HepG2 (cell line): Measurements from ENCODE around the gene NAT14. TPM values are rescaled to one million over a fixed set of nuclear protein-coding genes. Genes with fewer than 3 reads are reported as not detected.

Source experiments
- HOXA3 ChIP-seq: sonication (generic); formaldehyde crosslinking; IDR thresholded peaks from 2 replicates; pipeline ENCODE4 v1.5.0; 2020; ENCODE audit warnings: missing genetic modification reagents
- NONO ChIP-seq, 2 experiments: fragments of 450-650 bp in 1 of 2; sonication (generic) in 1 of 2; formaldehyde crosslinking in 1 of 2; IDR thresholded peaks in 1 of 2; conservative IDR thresholded peaks in 1 of 2; 2 replicates each; pipeline versions ENCODE4 v1.6.1 to v1.8.0; 2017 to 2022; ENCODE audit warnings: mild to moderate bottlenecking in 1 of 2, missing genetic modification reagents in 1 of 2, moderate library complexity in 1 of 2
- SIN3B ChIP-seq: fragments of 150-350 bp; IDR thresholded peaks from 2 replicates; pipeline ENCODE4 v1.6.1; 2014; ENCODE audit warnings: low read length
- SPEN ChIP-seq: sonication (generic); formaldehyde crosslinking; IDR thresholded peaks from 2 replicates; pipeline ENCODE4 v1.5.1; 2020; ENCODE audit warnings: low read depth, mild to moderate bottlenecking, missing genetic modification reagents
- YY1 ChIP-seq: IDR thresholded peaks from 2 replicates; pipeline ENCODE4 v1.6.1; 2011; ENCODE audit warnings: low read length, low read depth, moderate library complexity, mild to moderate bottlenecking; ENCODE audit not compliant: insufficient read depth, insufficient replicate concordance
- ZFP36L1 ChIP-seq: sonication (generic); formaldehyde crosslinking; IDR thresholded peaks from 2 replicates; pipeline ENCODE4 v1.8.0; 2022; ENCODE audit warnings: mild to moderate bottlenecking, missing genetic modification reagents, moderate library complexity
- ZNF382 ChIP-seq: sonication (generic); formaldehyde crosslinking; IDR thresholded peaks from 2 replicates; pipeline ENCODE4 v1.5.0; 2020; ENCODE audit warnings: missing genetic modification reagents, mild to moderate bottlenecking, borderline replicate concordance
- ZNF484 ChIP-seq: sonication (generic); formaldehyde crosslinking; IDR thresholded peaks from 2 replicates; pipeline ENCODE4 v1.5.1; 2020; ENCODE audit warnings: mild to moderate bottlenecking, low read depth, missing genetic modification reagents, borderline replicate concordance
- ZNF510 ChIP-seq: sonication (generic); formaldehyde crosslinking; IDR thresholded peaks from 2 replicates; pipeline ENCODE4 v1.4.0; 2020; ENCODE audit warnings: low read depth, mild to moderate bottlenecking, missing genetic modification reagents
- ZNF557 ChIP-seq: sonication (generic); formaldehyde crosslinking; IDR thresholded peaks from 2 replicates; pipeline ENCODE4 v1.4.0; 2020; ENCODE audit warnings: missing genetic modification reagents
- ZNF615 ChIP-seq: sonication (generic); formaldehyde crosslinking; IDR thresholded peaks from 2 replicates; pipeline ENCODE4 v1.5.0; 2020; ENCODE audit warnings: mild to moderate bottlenecking, missing genetic modification reagents, borderline replicate concordance
- ZNF720 ChIP-seq: sonication (generic); formaldehyde crosslinking; IDR thresholded peaks from 2 replicates; pipeline ENCODE4 v1.4.0; 2020; ENCODE audit warnings: missing genetic modification reagents
- ZNF878 ChIP-seq: sonication (generic); formaldehyde crosslinking; IDR thresholded peaks from 2 replicates; pipeline ENCODE4 v1.8.1; 2023; ENCODE audit warnings: mild to moderate bottlenecking, missing genetic modification reagents, moderate library complexity
- polyA plus RNA-seq, 8 experiments: library from polyadenylated mRNA; depleted of rRNA in 3 of 8; stranded (reverse) in 7 of 8; unstranded in 1 of 8; fragments of >200 nt; fragmentation: Illumina TruSeq in 4 of 8; extraction: Trizol in 4 of 8; gene quantifications; 2 replicates each; pipeline versions ENCODE4 v1.2.1 to v1.2.3, GENCODE V29; 2011 to 2016; ENCODE audit warnings: low read depth in 4 of 8, missing spikeins in 1 of 8, mixed read lengths in 1 of 8; ENCODE audit not compliant: insufficient read depth in 1 of 8
- total RNA-seq, 5 experiments: library from RNA; depleted of rRNA; stranded (reverse); fragments of >200 nt; fragmentation: Illumina TruSeq; extraction: Trizol; gene quantifications; 2 replicates each; pipeline ENCODE4 v1.2.3, GENCODE V29; 2016; ENCODE audit warnings: low read depth in 1 of 5
- TF ChIP-seq, protein P1 (sequence below): sonication (generic); formaldehyde crosslinking; IDR thresholded peaks from 2 replicates; pipeline ENCODE4 v1.4.0; 2020; ENCODE audit warnings: missing genetic modification reagents
- TF ChIP-seq, protein P2 (sequence below): sonication (generic); formaldehyde crosslinking; IDR thresholded peaks from 2 replicates; pipeline ENCODE4 v1.8.0; 2022; ENCODE audit warnings: missing genetic modification reagents, mild to moderate bottlenecking, inconsistent platforms, borderline replicate concordance
- TF ChIP-seq, protein P3 (sequence below): sonication (generic); formaldehyde crosslinking; IDR thresholded peaks from 2 replicates; pipeline ENCODE4 v1.5.0; 2020; ENCODE audit warnings: missing genetic modification reagents
- TF ChIP-seq, protein P4 (sequence below): IDR thresholded peaks from 2 replicates; pipeline ENCODE4 v1.6.1; 2016; ENCODE audit warnings: mild to moderate bottlenecking
- TF ChIP-seq, protein P5 (sequence below): sonication (generic); formaldehyde crosslinking; conservative IDR thresholded peaks from 2 replicates; pipeline ENCODE4 v1.8.1; 2023; ENCODE audit warnings: missing genetic modification reagents

Gene NAT14
- total and polyA plus RNA-seq, 2 of the 13 experiments (the other 11 are each of a cell fraction or from before 2014, with no cell fraction given): 20.7 to 22.3 TPM

DNA sequence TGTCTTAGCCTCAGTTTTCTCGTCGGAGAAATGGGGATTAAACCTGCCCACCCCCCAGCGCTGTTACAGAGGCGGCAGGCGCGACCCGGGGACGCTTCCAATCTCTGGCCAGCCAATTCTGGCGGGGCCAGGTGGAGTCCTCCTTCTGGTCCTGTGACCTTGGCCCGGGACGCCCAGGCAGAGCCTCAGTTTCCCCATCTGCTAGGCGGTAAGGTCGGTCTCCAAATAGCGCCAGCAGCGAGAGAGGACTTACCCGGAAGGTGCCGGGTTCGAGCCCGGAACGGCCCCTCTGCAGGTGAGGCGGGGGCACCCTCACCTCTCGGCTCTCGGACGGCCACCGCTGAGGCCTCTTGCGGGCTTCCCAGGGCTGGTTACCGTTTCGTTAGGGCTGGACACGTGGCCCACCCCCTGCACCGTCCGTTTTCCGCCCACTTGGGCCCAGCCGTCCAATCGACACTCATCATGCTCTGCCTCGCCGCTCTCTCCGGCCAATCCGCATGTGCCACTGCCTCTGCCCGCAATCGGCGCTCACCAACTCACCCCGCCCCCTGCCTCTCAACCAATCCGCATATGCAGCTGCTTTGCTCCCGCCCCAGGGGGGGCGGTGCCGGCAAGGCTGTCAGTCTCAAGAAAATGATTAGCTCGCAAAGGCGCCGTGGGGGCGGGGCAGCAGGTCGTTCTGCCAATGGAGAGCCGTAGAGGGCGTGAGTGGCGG is 23.6 kb upstream of the NAT14 start, which contains the start of gene ISOC2 (continued):
- TF ChIP-seq, protein P1, sequence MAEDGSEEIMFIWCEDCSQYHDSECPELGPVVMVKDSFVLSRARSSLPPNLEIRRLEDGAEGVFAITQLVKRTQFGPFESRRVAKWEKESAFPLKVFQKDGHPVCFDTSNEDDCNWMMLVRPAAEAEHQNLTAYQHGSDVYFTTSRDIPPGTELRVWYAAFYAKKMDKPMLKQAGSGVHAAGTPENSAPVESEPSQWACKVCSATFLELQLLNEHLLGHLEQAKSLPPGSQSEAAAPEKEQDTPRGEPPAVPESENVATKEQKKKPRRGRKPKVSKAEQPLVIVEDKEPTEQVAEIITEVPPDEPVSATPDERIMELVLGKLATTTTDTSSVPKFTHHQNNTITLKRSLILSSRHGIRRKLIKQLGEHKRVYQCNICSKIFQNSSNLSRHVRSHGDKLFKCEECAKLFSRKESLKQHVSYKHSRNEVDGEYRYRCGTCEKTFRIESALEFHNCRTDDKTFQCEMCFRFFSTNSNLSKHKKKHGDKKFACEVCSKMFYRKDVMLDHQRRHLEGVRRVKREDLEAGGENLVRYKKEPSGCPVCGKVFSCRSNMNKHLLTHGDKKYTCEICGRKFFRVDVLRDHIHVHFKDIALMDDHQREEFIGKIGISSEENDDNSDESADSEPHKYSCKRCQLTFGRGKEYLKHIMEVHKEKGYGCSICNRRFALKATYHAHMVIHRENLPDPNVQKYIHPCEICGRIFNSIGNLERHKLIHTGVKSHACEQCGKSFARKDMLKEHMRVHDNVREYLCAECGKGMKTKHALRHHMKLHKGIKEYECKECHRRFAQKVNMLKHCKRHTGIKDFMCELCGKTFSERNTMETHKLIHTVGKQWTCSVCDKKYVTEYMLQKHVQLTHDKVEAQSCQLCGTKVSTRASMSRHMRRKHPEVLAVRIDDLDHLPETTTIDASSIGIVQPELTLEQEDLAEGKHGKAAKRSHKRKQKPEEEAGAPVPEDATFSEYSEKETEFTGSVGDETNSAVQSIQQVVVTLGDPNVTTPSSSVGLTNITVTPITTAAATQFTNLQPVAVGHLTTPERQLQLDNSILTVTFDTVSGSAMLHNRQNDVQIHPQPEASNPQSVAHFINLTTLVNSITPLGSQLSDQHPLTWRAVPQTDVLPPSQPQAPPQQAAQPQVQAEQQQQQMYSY (CRISPR knock-in tag): no peak; the same call in 1 of the 2 replicates
- TF ChIP-seq YY1 (no peak), ZNF720 (no peak), HOXA3 (CRISPR knock-in tag) (peak; percentile 78), ZNF615 (CRISPR knock-in tag) (no peak), ZFP36L1 (CRISPR knock-in tag) (no peak), SIN3B (no peak), SPEN (CRISPR knock-in tag) (no peak), ZNF382 (no peak), ZNF557 (CRISPR knock-in tag) (0 out of 2 replicates have a peak, but pooled peaks have one; percentile 25), ZNF878 (CRISPR knock-in tag) (peak; percentile 29; the same call in 1 of the 2 replicates), NONO (IDR thresholded peaks at IDR 0.05) (no peak), NONO (CRISPR knock-in tag; conservative IDR thresholded peaks at IDR 0.05) (peak; percentile 86), ZNF510 (no peak), ZNF484 (CRISPR knock-in tag) (no peak)
- TF ChIP-seq, protein P2, sequence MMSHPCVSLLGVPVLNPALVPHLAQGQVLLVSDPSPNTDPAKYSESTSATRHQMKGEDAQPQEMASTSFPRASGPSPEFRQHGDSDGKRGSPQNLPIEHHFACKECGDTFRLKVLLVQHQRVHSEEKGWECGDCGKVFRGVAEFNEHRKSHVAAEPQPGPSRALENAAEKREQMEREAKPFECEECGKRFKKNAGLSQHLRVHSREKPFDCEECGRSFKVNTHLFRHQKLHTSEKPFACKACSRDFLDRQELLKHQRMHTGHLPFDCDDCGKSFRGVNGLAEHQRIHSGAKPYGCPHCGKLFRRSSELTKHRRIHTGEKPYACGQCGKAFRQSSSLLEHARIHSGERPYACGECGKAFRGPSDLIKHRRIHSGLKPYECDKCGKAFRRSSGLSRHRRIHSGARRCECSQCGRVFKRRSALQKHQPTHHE (CRISPR knock-in tag): no peak; the same call in 1 of the 2 replicates
- TF ChIP-seq, protein P3, sequence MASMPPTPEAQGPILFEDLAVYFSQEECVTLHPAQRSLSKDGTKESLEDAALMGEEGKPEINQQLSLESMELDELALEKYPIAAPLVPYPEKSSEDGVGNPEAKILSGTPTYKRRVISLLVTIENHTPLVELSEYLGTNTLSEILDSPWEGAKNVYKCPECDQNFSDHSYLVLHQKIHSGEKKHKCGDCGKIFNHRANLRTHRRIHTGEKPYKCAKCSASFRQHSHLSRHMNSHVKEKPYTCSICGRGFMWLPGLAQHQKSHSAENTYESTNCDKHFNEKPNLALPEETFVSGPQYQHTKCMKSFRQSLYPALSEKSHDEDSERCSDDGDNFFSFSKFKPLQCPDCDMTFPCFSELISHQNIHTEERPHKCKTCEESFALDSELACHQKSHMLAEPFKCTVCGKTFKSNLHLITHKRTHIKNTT: no peak
- TF ChIP-seq, protein P4, sequence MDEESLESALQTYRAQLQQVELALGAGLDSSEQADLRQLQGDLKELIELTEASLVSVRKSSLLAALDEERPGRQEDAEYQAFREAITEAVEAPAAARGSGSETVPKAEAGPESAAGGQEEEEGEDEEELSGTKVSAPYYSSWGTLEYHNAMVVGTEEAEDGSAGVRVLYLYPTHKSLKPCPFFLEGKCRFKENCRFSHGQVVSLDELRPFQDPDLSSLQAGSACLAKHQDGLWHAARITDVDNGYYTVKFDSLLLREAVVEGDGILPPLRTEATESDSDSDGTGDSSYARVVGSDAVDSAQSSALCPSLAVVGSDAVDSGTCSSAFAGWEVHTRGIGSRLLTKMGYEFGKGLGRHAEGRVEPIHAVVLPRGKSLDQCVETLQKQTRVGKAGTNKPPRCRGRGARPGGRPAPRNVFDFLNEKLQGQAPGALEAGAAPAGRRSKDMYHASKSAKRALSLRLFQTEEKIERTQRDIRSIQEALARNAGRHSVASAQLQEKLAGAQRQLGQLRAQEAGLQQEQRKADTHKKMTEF (CRISPR knock-in tag): peak; percentile 92
- TF ChIP-seq, protein P5, sequence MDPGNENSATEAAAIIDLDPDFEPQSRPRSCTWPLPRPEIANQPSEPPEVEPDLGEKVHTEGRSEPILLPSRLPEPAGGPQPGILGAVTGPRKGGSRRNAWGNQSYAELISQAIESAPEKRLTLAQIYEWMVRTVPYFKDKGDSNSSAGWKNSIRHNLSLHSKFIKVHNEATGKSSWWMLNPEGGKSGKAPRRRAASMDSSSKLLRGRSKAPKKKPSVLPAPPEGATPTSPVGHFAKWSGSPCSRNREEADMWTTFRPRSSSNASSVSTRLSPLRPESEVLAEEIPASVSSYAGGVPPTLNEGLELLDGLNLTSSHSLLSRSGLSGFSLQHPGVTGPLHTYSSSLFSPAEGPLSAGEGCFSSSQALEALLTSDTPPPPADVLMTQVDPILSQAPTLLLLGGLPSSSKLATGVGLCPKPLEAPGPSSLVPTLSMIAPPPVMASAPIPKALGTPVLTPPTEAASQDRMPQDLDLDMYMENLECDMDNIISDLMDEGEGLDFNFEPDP (CRISPR knock-in tag): no peak
